HepG2 (cell line): ENCODE results near the gene NAALADL1. TPM values are rescaled to one million over a fixed set of nuclear protein-coding genes. Genes with fewer than 3 reads are reported as not detected.
A peak's percentile ranks its signal among the peaks of the same experiment; 100 is the strongest.

Experiments
- ARID5B ChIP-seq: IDR thresholded peaks from 2 replicates; pipeline ENCODE4 v1.4.0; 2020; ENCODE audit warnings: mild to moderate bottlenecking, missing genetic modification reagents
- ARNTL ChIP-seq: sonication (generic); formaldehyde crosslinking; IDR thresholded peaks from 2 replicates; pipeline ENCODE4 v1.4.0; 2020; ENCODE audit warnings: mild to moderate bottlenecking, missing genetic modification reagents
- CBX2 ChIP-seq, 2 experiments: fragments of 200-600 bp in 1 of 2; sonication (generic); formaldehyde crosslinking in 1 of 2; IDR thresholded peaks; 2 replicates each; pipeline versions ENCODE4 v1.7.0 to v1.8.1; 2018 to 2022; ENCODE audit warnings: low read depth in 2 of 2, low read length in 1 of 2, mild to moderate bottlenecking in 1 of 2, missing genetic modification reagents in 1 of 2
- CEBPG ChIP-seq: IDR thresholded peaks from 2 replicates; pipeline ENCODE4 v1.6.1; 2016
- EZH2 ChIP-seq: conservative IDR thresholded peaks from 2 replicates; pipeline ENCODE4 v1.6.1; 2012; ENCODE audit warnings: mild to moderate bottlenecking, low read depth, low read length, moderate library complexity
- FLYWCH1 ChIP-seq: sonication (generic); formaldehyde crosslinking; IDR thresholded peaks from 2 replicates; pipeline ENCODE4 v1.8.1; 2023; ENCODE audit warnings: mild to moderate bottlenecking, missing genetic modification reagents
- MIXL1 ChIP-seq: IDR thresholded peaks from 2 replicates; pipeline ENCODE4 v1.6.1; 2016
- MYPOP ChIP-seq: sonication (generic); formaldehyde crosslinking; IDR thresholded peaks from 2 replicates; pipeline ENCODE4 v1.8.1; 2023; ENCODE audit warnings: mild to moderate bottlenecking, moderate library complexity, missing genetic modification reagents
- RNF219 ChIP-seq: sonication (generic); formaldehyde crosslinking; IDR thresholded peaks from 2 replicates; pipeline ENCODE4 v1.5.0; 2020; ENCODE audit warnings: mild to moderate bottlenecking, missing genetic modification reagents
- TRIM24 ChIP-seq: sonication (generic); formaldehyde crosslinking; IDR thresholded peaks from 2 replicates; pipeline ENCODE4 v1.8.0; 2022; ENCODE audit warnings: mild to moderate bottlenecking, missing genetic modification reagents
- ZMYM4 ChIP-seq: sonication (generic); formaldehyde crosslinking; IDR thresholded peaks from 2 replicates; pipeline ENCODE4 v1.8.1; 2023; ENCODE audit warnings: mild to moderate bottlenecking, missing genetic modification reagents
- ZNF687 ChIP-seq: sonication (generic); formaldehyde crosslinking; IDR thresholded peaks from 2 replicates; pipeline ENCODE4 v1.5.1; 2020; ENCODE audit warnings: mild to moderate bottlenecking, missing genetic modification reagents, moderate library complexity
- ZNF768 ChIP-seq: sonication (generic); formaldehyde crosslinking; IDR thresholded peaks from 2 replicates; pipeline ENCODE4 v1.4.0; 2020; ENCODE audit warnings: missing genetic modification reagents
- ZNF841 ChIP-seq: sonication (generic); formaldehyde crosslinking; IDR thresholded peaks from 2 replicates; pipeline ENCODE4 v1.8.1; 2023; ENCODE audit warnings: missing genetic modification reagents, borderline replicate concordance
- ZNF850 ChIP-seq: sonication (generic); formaldehyde crosslinking; conservative IDR thresholded peaks from 2 replicates; pipeline ENCODE4 v1.9.0; 2021; ENCODE audit warnings: mild to moderate bottlenecking, missing genetic modification reagents
- ZSCAN21 ChIP-seq: sonication (generic); formaldehyde crosslinking; IDR thresholded peaks from 2 replicates; pipeline ENCODE4 v1.8.0; 2022; ENCODE audit warnings: mild to moderate bottlenecking, missing genetic modification reagents, moderate library complexity, borderline replicate concordance
- polyA plus RNA-seq, 8 experiments: library from polyadenylated mRNA; depleted of rRNA in 3 of 8; stranded (reverse) in 7 of 8; unstranded in 1 of 8; fragments of >200 nt; fragmentation: Illumina TruSeq in 4 of 8; extraction: Trizol in 4 of 8; gene quantifications; 2 replicates each; pipeline versions ENCODE4 v1.2.1 to v1.2.3, GENCODE V29; 2011 to 2016; ENCODE audit warnings: low read depth in 4 of 8, missing spikeins in 1 of 8, mixed read lengths in 1 of 8; ENCODE audit not compliant: insufficient read depth in 1 of 8
- total RNA-seq, 5 experiments: library from RNA; depleted of rRNA; stranded (reverse); fragments of >200 nt; fragmentation: Illumina TruSeq; extraction: Trizol; gene quantifications; 2 replicates each; pipeline ENCODE4 v1.2.3, GENCODE V29; 2016; ENCODE audit warnings: low read depth in 1 of 5

The NAALADL1 gene
- total and polyA plus RNA-seq, 2 of the 13 experiments (the other 11 are each of a cell fraction or from before 2014, with no cell fraction given): 9.3 to 33.9 TPM

- TF ChIP-seq MYPOP (CRISPR knock-in tag) (peak; percentile 55; the same call in 1 of the 2 replicates), ZSCAN21 (CRISPR knock-in tag) (0 out of 2 replicates have a peak, but pooled peaks have one; percentile 58), ZNF850 (CRISPR knock-in tag) (0 out of 2 replicates have a peak, but pooled peaks have one; percentile 80), ZNF768 (CRISPR knock-in tag) (peak; percentile 19; the same call in 1 of the 2 replicates), ARNTL (CRISPR knock-in tag) (peak; percentile 52; the same call in 1 of the 2 replicates), CBX2 (IDR thresholded peaks at IDR 0.05; ENCODE audit: low read depth, low read length) (no peak), CBX2 (CRISPR knock-in tag; IDR thresholded peaks at IDR 0.05; ENCODE audit: low read depth) (no peak), ARID5B (peak; percentile 60), FLYWCH1 (peak; percentile 58; the same call in 1 of the 2 replicates), ZMYM4 (0 out of 2 replicates have a peak, but pooled peaks have one; percentile 40), TRIM24 (CRISPR knock-in tag) (no peak), EZH2 (no peak), ZNF687 (CRISPR knock-in tag) (peak; percentile 81), MIXL1 (CRISPR knock-in tag) (peak; percentile 53; the same call in 1 of the 2 replicates), CEBPG (CRISPR knock-in tag) (0 out of 2 replicates have a peak, but pooled peaks have one; percentile 34), RNF219 (CRISPR knock-in tag) (peak; percentile 92; the same call in 1 of the 2 replicates), ZNF841 (no peak)
Observed at GRCh38 chr11:65095974-65096806, 37.8 kb upstream of the NAALADL1 start, which contains the start of gene VPS51 (continued).
